Stomach (tissue), 9 donors: ENCODE results near the gene SMG9. TPM values are rescaled to one million over a fixed set of nuclear protein-coding genes. Genes with fewer than 3 reads are reported as not detected.

Experiments used
- DNase-seq, 2 donors: peaks; one replicate each; pipeline versions ENCODE4 v3.0.0 to v3.0.0-alpha.2; 2013 to 2019
- H3K27ac ChIP-seq, 5 donors: fragments of 200-600 bp in 4 of 5; sonication (generic) in 4 of 5; one replicate each; pipeline ENCODE4 v1.5.1; 2013 to 2019; ENCODE audit warnings: mild to moderate bottlenecking in 1 of 5, moderate library complexity in 1 of 5
- H3K27me3 ChIP-seq, 3 donors: fragments of 200-600 bp; sonication (generic); one replicate each; pipeline ENCODE4 v1.5.1; 2017 to 2019; ENCODE audit warnings: mixed run types in 1 of 3
- H3K36me3 ChIP-seq, 4 donors: fragments of 200-600 bp; sonication (generic); 1 replicate in 3 of 4; 2 replicates in 1 of 4; pipeline ENCODE4 v1.5.1; 2016 to 2019
- H3K4me1 ChIP-seq, 4 donors: fragments of 200-600 bp; sonication (generic); one replicate each; pipeline ENCODE4 v1.5.1; 2016 to 2019
- H3K4me3 ChIP-seq, 4 donors: fragments of 200-600 bp; sonication (generic) in 3 of 4; one replicate each; pipeline ENCODE4 v1.5.1; 2016 to 2019; ENCODE audit warnings: mild to moderate bottlenecking in 1 of 4
- H3K9me3 ChIP-seq, 4 donors: fragments of 200-600 bp; sonication (generic); one replicate each; pipeline ENCODE4 v1.5.1; 2016 to 2019
- CTCF ChIP-seq, 7 experiments: fragments of 450-650 bp in 4 of 7; fragments of 200-600 bp in 3 of 7; sonication (generic) in 3 of 7; IDR thresholded peaks; one replicate each; pipeline ENCODE4 v1.5.1; 2016 to 2019; ENCODE audit warnings: antibody characterized with exemption in 7 of 7, control low read depth in 2 of 7, mild to moderate bottlenecking in 1 of 7
- EP300 ChIP-seq: sonication (generic); formaldehyde crosslinking; IDR thresholded peaks from one replicate; pipeline ENCODE4 v1.6.1; 2017; ENCODE audit warnings: antibody characterized with exemption
- POLR2A ChIP-seq, 4 donors: fragments of 450-650 bp; IDR thresholded peaks; one replicate each; pipeline ENCODE4 v1.6.1; 2016; ENCODE audit warnings: antibody characterized with exemption in 4 of 4, control low read depth in 2 of 4, mild to moderate bottlenecking in 1 of 4, moderate library complexity in 1 of 4
- POLR2AphosphoS5 ChIP-seq, 3 donors: sonication (generic); formaldehyde crosslinking; IDR thresholded peaks; one replicate each; pipeline ENCODE4 v1.6.1; 2016; ENCODE audit warnings: antibody characterized with exemption in 3 of 3
- WGBS, 5 donors: extraction: QIAGEN DNeasy Blood & Tissue Kit in 3 of 5; methylation state at CpG; one replicate each; pipeline versions ENCODE4 v1.1.5 to v1.1.7; 2013 to 2018; 5-methylcytosine and 5-hydroxymethylcytosine counted together
- intact Hi-C: fragments of 100-400 bp; cut with DNase I; formaldehyde crosslinking; loops from one replicate; pipeline ENCODE4 v1.15.1; 2023; ENCODE audit warnings: low total_unique reads
- polyA plus RNA-seq, 3 donors: library from polyadenylated mRNA; stranded (reverse); fragments of 200-250 nt; gene quantifications; one replicate each; pipeline ENCODE4 v1.2.3, GENCODE V29; 2013
- total RNA-seq, 5 donors: library from RNA; depleted of rRNA; stranded (reverse); fragments of >200 nt; gene quantifications; one replicate each; pipeline versions ENCODE4 v1.1.0 to v1.2.3, GENCODE V29; 2014 to 2016
- donor health status: healthy with polysubstance abuse.
- donor health status: Bipolar disorder and iron deficiency.
- donor health status: healthy.

SMG9 gene
- total and polyA plus RNA-seq, 8 donors, result 3.5 to 59.4 (median 17.0) TPM

- peak in 1 of 2 donors; percentile 66 for DNase-seq
- TF ChIP-seq POLR2A (IDR thresholded peaks at IDR 0.05), result no peak
- no peak for TF ChIP-seq EP300
- TF ChIP-seq CTCF (IDR thresholded peaks at IDR 0.05), result no peak
- no peak for TF ChIP-seq POLR2AphosphoS5 (IDR thresholded peaks at IDR 0.05)
- peaks cover 6 to 20% (median 15%) of the 10 kb centered on the region in 4 donors for H3K4me1 ChIP-seq
- peaks cover 0 to 63% (median 8%) of the 10 kb centered on the region in 3 donors for H3K27me3 ChIP-seq
- 50 to 70% (median 63%) methylated on average over 4 to 6 of the region's 6 CpGs for WGBS, 5 donors
- H3K4me3 ChIP-seq, result no peak overlapping the region
- H3K36me3 ChIP-seq, result peaks cover 0 to 4% (median 0%) of the 10 kb centered on the region in 4 donors
- peak overlapping the region in 2 of 5 donors; percentile 25 to 42 for H3K27ac ChIP-seq
- intact Hi-C loops, result no loop called here
- H3K9me3 ChIP-seq, result peaks cover 0 to 13% (median 0%) of the 10 kb centered on the region in 4 donors
Observed at GRCh38 chr19:43799502-43800142, 44.9 kb upstream of the SMG9 start.

DNA sequence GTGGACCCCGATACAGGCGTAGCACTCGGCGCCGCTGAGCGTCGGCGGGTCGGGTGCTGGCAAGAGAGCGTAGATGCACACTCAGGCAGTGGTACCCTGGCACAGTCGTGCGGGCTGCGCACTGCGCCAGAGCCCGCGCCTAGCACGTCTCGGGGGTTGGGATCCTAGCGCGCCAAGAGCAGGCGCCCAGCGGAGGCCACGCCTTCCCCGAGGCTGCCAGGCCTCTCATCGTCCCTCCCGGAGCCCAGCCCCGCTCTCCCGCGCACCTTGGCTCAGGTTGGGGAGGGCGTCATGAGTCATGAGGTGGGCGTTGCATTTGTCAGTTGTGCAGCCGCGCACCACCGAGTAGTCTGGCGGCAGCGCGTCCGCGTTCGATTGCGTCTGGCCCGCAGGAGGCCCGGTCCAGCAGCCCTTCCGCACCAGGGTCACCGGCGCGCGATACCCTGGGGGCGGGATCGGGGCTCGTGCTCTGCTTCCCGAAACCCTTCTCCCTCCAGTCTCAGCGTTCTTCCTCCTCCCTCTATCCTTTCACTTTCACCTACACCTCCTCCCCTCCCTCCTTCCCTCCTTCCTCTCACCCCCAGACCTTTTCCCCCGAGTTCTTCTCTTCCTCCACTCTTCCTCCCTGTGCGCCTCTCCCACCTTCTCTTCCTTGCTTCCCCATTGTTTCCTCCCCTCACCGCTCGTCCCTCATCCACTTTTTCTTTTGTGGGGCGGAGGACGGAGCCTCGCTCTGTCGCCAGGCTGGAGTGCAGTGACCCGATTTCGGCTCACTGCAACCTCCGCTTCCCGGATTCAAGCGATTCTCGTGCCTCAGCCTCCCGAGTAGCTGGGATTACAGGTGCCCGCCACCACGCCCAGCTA lies 44.0 kb upstream of the SMG9 start:
- H3K36me3 ChIP-seq, result peaks cover 0 to 4% (median 0%) of the 10 kb centered on the region in 4 donors
- peak; percentile 62 to 93 for DNase-seq
- TF ChIP-seq POLR2AphosphoS5 (IDR thresholded peaks at IDR 0.05) (peak in 2 of 3 donors; percentile 21 to 49), CTCF (IDR thresholded peaks at IDR 0.05) (no peak), EP300 (no peak)
- WGBS, 5 donors, result 14 to 27% (median 18%) methylated on average over 42 to 70 of the region's 70 CpGs
- intact Hi-C loops, result no loop called here
- peaks cover 0 to 13% (median 0%) of the 10 kb centered on the region in 4 donors for H3K9me3 ChIP-seq
- peaks cover 6 to 20% (median 15%) of the 10 kb centered on the region in 4 donors for H3K4me1 ChIP-seq
- H3K4me3 ChIP-seq, result peak overlapping the region; percentile 42 to 59 (median 48)
- H3K27ac ChIP-seq, result peak overlapping the region in 2 of 5 donors; percentile 25 to 42
- peaks cover 0 to 69% (median 9%) of the 10 kb centered on the region in 3 donors for H3K27me3 ChIP-seq

DNA sequence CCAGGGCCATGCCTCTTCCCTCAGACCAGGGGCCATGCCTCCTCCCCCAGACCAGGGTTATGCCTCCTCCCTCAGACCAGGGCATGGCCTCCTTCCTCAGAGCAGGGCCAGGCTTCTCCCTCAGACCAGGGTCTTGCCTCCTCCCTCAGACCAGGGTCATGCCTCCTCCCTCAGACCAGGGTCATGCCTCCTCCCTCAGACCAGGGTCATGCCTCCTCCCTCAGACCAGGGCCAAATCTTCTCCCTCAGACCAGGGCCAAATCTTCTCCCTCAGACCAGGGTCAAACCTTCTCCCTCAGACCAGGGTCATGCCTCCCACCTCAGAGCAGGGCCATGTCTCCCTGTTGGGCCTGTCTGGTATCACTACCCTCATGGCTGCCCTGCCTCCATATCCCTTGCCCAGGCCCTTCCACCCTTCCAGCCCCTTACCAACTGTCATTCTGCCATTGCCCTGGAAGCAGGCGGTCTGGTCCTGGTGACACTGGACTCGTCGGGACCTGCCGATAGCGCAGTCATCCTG lies 43.3 kb upstream of the SMG9 start:
- H3K36me3 ChIP-seq, result peaks cover 0 to 4% (median 0%) of the 10 kb centered on the region in 4 donors
- WGBS, 5 donors, result 18 to 49% (median 38%) methylated on average over 5 of the region's 5 CpGs
- intact Hi-C loops, result no loop called here
- H3K4me3 ChIP-seq, result peak overlapping the region; percentile 42 to 59 (median 48)
- peaks cover 0 to 13% (median 0%) of the 10 kb centered on the region in 4 donors for H3K9me3 ChIP-seq
- peaks cover 0 to 76% (median 11%) of the 10 kb centered on the region in 3 donors for H3K27me3 ChIP-seq
- peaks cover 6 to 20% (median 15%) of the 10 kb centered on the region in 4 donors for H3K4me1 ChIP-seq
- TF ChIP-seq POLR2A (IDR thresholded peaks at IDR 0.05), result no peak
- no peak for TF ChIP-seq CTCF (IDR thresholded peaks at IDR 0.05)
- no peak for TF ChIP-seq POLR2AphosphoS5 (IDR thresholded peaks at IDR 0.05)
- no peak for TF ChIP-seq EP300
- no peak for DNase-seq
- peak overlapping the region in 1 of 5 donors; percentile 25 for H3K27ac ChIP-seq

DNA sequence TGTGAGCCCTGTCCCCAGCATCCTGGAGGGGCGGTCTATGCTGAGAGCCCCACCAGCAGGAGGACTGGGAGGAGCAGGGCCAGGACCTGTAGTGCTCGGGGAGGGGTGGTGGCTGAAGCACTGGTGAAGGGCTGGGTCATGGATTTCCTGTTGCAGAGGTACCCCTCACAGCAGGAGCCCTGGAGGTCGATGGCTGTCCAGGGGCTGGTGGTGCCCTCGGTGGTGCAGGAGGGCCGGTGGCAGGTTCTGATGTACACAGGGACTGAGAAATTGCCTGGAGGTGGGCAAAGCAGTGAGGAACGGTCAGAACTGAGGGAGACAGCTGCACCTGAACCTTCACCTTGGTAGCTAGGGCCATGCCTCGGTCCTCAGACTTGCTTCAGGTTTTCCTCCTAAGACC lies 42.8 kb upstream of the SMG9 start:
- Histone ChIP-seq H3K27me3 (peaks cover 0 to 79% (median 11%) of the 10 kb centered on the region in 3 donors), H3K27ac (no peak overlapping the region), H3K4me1 (peaks cover 6 to 20% (median 15%) of the 10 kb centered on the region in 4 donors), H3K4me3 (no peak overlapping the region), H3K36me3 (peaks cover 0 to 4% (median 0%) of the 10 kb centered on the region in 4 donors), H3K9me3 (peaks cover 0 to 13% (median 0%) of the 10 kb centered on the region in 4 donors)
- no peak for DNase-seq
- intact Hi-C loops, result no loop called here
- 87 to 100% (median 90%) methylated on average over 3 to 7 of the region's 7 CpGs for WGBS, 5 donors
- TF ChIP-seq POLR2A (IDR thresholded peaks at IDR 0.05) (no peak), CTCF (IDR thresholded peaks at IDR 0.05) (no peak), POLR2AphosphoS5 (IDR thresholded peaks at IDR 0.05) (no peak), EP300 (no peak)
